GM12878 (cell line): ENCODE results near the gene ZBTB42.

Source experiments
- CTCF ChIP-seq, 3 experiments: IDR thresholded peaks in 2 of 3; conservative IDR thresholded peaks in 1 of 3; 2 replicates each; pipeline ENCODE4 v1.5.1; 2011; ENCODE audit warnings: low read depth in 3 of 3, low read length in 3 of 3, mild to moderate bottlenecking in 3 of 3, control low read depth in 2 of 3, moderate library complexity in 2 of 3, inconsistent platforms in 1 of 3, mixed read lengths in 1 of 3; ENCODE audit not compliant: control insufficient read depth in 2 of 3, insufficient read depth in 1 of 3; ENCODE audit errors: extremely low read depth in 1 of 3
- EGR1 ChIP-seq, 2 experiments: IDR thresholded peaks; 1 replicate in 1 of 2; 2 replicates in 1 of 2; pipeline ENCODE4 v1.6.1; 2011 to 2012; ENCODE audit warnings: low read depth in 2 of 2, low read length in 2 of 2, borderline replicate concordance in 1 of 2, mild to moderate bottlenecking in 1 of 2, moderate library complexity in 1 of 2
- ETV6 ChIP-seq, 2 experiments: fragments of 450-650 bp in 1 of 2; IDR thresholded peaks in 1 of 2; conservative IDR thresholded peaks in 1 of 2; 2 replicates each; pipeline ENCODE4 v1.6.1; 2014; ENCODE audit warnings: antibody characterized with exemption in 1 of 2, borderline replicate concordance in 1 of 2, low read depth in 1 of 2, mild to moderate bottlenecking in 1 of 2, moderate library complexity in 1 of 2
- GATAD2B ChIP-seq: fragments of 450-650 bp; conservative IDR thresholded peaks from 2 replicates; pipeline ENCODE4 v1.6.1; 2017; ENCODE audit warnings: low read depth, mild to moderate bottlenecking, moderate library complexity
- MYB ChIP-seq: fragments of 150-350 bp; IDR thresholded peaks from 2 replicates; pipeline ENCODE4 v1.6.1; 2014; ENCODE audit warnings: mild to moderate bottlenecking, low read depth, low read length, borderline replicate concordance
- PAX5 ChIP-seq: IDR thresholded peaks from 2 replicates; pipeline ENCODE4 v1.6.1; 2011; ENCODE audit warnings: low read depth, low read length, borderline replicate concordance
- PAX8 ChIP-seq: fragments of 450-650 bp; IDR thresholded peaks from 2 replicates; pipeline ENCODE4 v1.6.1; 2017; ENCODE audit warnings: mild to moderate bottlenecking, moderate library complexity
- POLR2A ChIP-seq: IDR thresholded peaks from 2 replicates; pipeline ENCODE4 v1.6.1; 2011; ENCODE audit warnings: low read depth, mild to moderate bottlenecking, low read length
- RAD21 ChIP-seq: IDR thresholded peaks from 2 replicates; pipeline ENCODE4 v1.6.1; 2011; ENCODE audit warnings: mild to moderate bottlenecking, low read depth, low read length, moderate library complexity; ENCODE audit not compliant: insufficient read depth
- REST ChIP-seq: IDR thresholded peaks from 2 replicates; pipeline ENCODE4 v1.6.1; 2012; ENCODE audit warnings: mild to moderate bottlenecking, low read depth, low read length
- YY1 ChIP-seq: IDR thresholded peaks from 2 replicates; pipeline ENCODE4 v1.6.1; 2011; ENCODE audit warnings: low read depth, mild to moderate bottlenecking, low read length
- ZBED1 ChIP-seq: IDR thresholded peaks from 2 replicates; pipeline ENCODE4 v1.6.1; 2016; ENCODE audit warnings: borderline replicate concordance
- ZZZ3 ChIP-seq: IDR thresholded peaks from 2 replicates; pipeline ENCODE4 v1.6.1; 2011; ENCODE audit warnings: low read depth; ENCODE audit not compliant: control insufficient read depth, insufficient read length
- TF ChIP-seq, protein P1 (sequence below): IDR thresholded peaks from 2 replicates; pipeline ENCODE4 v1.6.1; 2012; ENCODE audit warnings: low read depth, low read length, improper control_type of control experiment

GRCh38 chr14:104787736-104788135 lies 13.2 kb upstream of the ZBTB42 start:
- TF ChIP-seq, protein P1, sequence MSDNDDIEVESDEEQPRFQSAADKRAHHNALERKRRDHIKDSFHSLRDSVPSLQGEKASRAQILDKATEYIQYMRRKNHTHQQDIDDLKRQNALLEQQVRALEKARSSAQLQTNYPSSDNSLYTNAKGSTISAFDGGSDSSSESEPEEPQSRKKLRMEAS: no peak
- TF ChIP-seq CTCF (IDR thresholded peaks at IDR 0.05 in 2 of 3, conservative IDR thresholded peaks at IDR 0.05 in 1 of 3; ENCODE audit: control insufficient read depth in 2 of 3, extremely low read depth in 1 of 3, insufficient read depth in 1 of 3, low read depth in 3 of 3, low read length in 3 of 3) (no peak), RAD21 (no peak), PAX5 (no peak), ZBED1 (no peak), EGR1 (IDR thresholded peaks at IDR 0.05; ENCODE audit: borderline replicate concordance in 1 of 2, low read depth in 2 of 2, low read length in 2 of 2) (no peak), REST (no peak), PAX8 (no peak), POLR2A (no peak), YY1 (no peak), MYB (no peak), ETV6 (conservative IDR thresholded peaks at IDR 0.05 in 1 of 2, IDR thresholded peaks at IDR 0.05 in 1 of 2; ENCODE audit: borderline replicate concordance in 1 of 2, low read depth in 1 of 2) (no peak), GATAD2B (no peak), ZZZ3 (no peak)
